ENCODE measurements around the gene LAMB1. TPM values are rescaled to one million over a fixed set of nuclear protein-coding genes. Genes with fewer than 3 reads are reported as not detected.
"Not testable (repeated sequence)": the region's sequence is repeated elsewhere in the genome, so short reads cannot be mapped to it uniquely, and the experiment has no call there.

Gene LAMB1
- total RNA-seq, 4 donors from 2014 or later = 22.5 to 101 (median 32.5) TPM

DNA sequence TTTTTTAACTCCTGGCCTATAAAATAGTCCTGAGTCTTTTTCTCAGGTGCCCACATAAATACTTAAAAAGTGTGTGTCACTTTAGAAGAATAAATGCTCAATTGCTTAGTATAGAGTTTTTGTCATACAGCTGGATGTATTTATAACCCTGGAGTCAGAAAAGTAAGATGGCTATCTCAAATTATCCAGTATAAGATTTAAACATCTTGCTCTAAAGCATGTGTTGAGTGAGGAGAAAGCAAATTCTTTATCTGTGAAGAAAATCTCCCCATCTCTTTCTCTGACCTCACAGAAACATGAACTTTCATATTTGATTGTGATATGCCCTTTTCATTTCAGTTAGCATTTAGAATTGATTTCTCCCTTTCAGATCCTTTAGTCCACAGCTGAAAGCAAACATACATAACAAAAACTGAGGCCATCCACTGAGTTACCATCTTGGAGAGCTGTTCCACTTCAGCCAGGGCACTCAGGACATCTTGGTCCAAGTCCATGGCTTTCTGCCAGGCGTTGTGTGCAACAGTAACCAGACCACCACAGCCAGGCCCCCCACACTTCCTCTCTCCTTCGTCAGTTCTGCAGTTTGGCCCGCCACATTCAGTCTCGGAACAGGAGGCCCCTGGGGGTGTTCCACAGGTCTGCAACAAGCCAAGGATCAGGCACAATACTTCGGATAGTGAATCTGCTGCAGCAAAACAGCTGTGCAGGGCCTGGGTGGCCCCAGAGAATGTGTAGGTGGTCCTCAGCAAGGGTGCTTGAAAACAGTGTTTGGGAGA, 71.0 kb downstream of the LAMB1 start:
- Histone ChIP-seq H3K27ac (peak overlapping the region in 1 of 4 donors; percentile 7), H3K27me3 (no peaks in the 10 kb centered on the region), H3K4me3 (no peak overlapping the region), H3K9me3 (no peaks in the 10 kb centered on the region), H3K4me1 (peaks cover 2 to 30% (median 2%) of the 10 kb centered on the region in 3 donors), H3K36me3 (peaks cover 8 to 89% (median 11%) of the 10 kb centered on the region in 3 donors)
- 63 to 77% methylated on average over 3 to 4 of the region's 5 CpGs for WGBS, 2 donors
- intact Hi-C loops (cut with DNase I) = no loop called here
- no peak for DNase-seq
- TF ChIP-seq POLR2A (IDR thresholded peaks at IDR 0.05) (no peak), CTCF (IDR thresholded peaks at IDR 0.05) (no peak)

GRCh38 chr7:107926481-107926880, 76.5 kb downstream of the LAMB1 start:
- no peak for TF ChIP-seq CTCF (IDR thresholded peaks at IDR 0.05)
- TF ChIP-seq POLR2A (IDR thresholded peaks at IDR 0.05) = no peak
- WGBS, 2 donors = 96 to 100% methylated on average over 1 of the region's 1 CpG
- DNase-seq = no peak
- peaks cover 4 to 100% (median 17%) of the 10 kb centered on the region in 3 donors for H3K36me3 ChIP-seq
- H3K27me3 ChIP-seq = no peaks in the 10 kb centered on the region
- H3K27ac ChIP-seq = no peak overlapping the region
- H3K4me1 ChIP-seq = peaks cover 0 to 3% (median 0%) of the 10 kb centered on the region in 3 donors
- no peaks in the 10 kb centered on the region for H3K9me3 ChIP-seq
- intact Hi-C loops (cut with DNase I) = no loop called here
- H3K4me3 ChIP-seq = no peak overlapping the region

GRCh38 chr7:107924841-107925504, 78.0 kb downstream of the LAMB1 start:
- no peak for TF ChIP-seq CTCF (IDR thresholded peaks at IDR 0.05)
- Histone ChIP-seq H3K9me3 (no peaks in the 10 kb centered on the region), H3K36me3 (peaks cover 4 to 100% (median 17%) of the 10 kb centered on the region in 3 donors), H3K4me3 (no peak overlapping the region), H3K4me1 (peaks cover 0 to 12% (median 3%) of the 10 kb centered on the region in 3 donors), H3K27me3 (no peaks in the 10 kb centered on the region), H3K27ac (no peak overlapping the region)
- DNase-seq = no peak
- intact Hi-C loops (cut with DNase I) = no loop called here
- 46 to 73% methylated on average over 5 of the region's 5 CpGs for WGBS, 2 donors

DNA sequence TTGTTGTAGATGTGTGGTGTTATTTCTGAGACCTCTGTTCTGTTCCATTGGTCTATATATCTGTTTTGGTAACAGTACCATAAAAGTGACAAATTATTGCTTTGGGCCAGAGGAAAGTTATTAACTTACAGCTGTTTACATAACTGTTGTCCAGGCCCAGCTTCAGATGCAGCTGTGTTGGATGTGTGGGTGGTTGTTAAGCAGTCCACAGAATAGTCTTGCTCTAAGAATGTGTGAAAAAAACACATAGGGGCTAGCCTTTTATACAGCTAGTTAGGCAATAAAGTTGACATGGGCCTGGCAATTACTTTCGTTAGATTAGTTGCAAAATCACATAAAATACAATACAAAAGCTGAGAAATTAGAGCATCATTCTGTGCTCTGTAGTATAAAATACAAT, 80.1 kb downstream of the LAMB1 start:
- WGBS, 2 donors = 56 to 57% methylated on average over 1 of the region's 1 CpG
- H3K27me3 ChIP-seq = no peaks in the 10 kb centered on the region
- intact Hi-C loops (cut with DNase I) = no loop called here
- H3K27ac ChIP-seq = peak overlapping the region in 1 of 4 donors; percentile 38
- no peaks in the 10 kb centered on the region for H3K9me3 ChIP-seq
- peaks cover 0 to 100% (median 19%) of the 10 kb centered on the region in 3 donors for H3K36me3 ChIP-seq
- no peak for TF ChIP-seq CTCF (IDR thresholded peaks at IDR 0.05)
- peaks cover 0 to 13% (median 3%) of the 10 kb centered on the region in 3 donors for H3K4me1 ChIP-seq
- no peak for DNase-seq
- H3K4me3 ChIP-seq = no peak overlapping the region

DNA sequence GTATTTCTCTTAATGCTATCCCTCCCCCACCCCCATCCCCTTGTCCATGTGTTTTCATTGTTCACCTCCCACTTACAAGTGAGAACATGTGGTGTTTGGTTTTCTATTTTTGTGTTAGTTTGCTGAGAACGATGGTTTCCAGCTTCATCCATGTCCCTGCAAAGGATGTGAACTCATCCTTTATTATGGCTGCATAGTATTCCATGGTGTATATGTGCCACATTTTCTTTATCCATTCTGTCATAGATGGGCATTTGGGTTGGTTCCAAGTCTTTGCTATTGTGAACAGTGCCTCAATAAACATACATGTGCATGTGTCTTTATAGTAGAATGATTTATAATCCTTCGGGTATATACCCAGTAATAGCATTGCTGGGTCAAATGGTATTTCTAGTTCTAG, 81.1 kb downstream of the LAMB1 start:
- DNase-seq; intact Hi-C loops (cut with DNase I); H3K9me3 ChIP-seq; H3K27ac ChIP-seq; H3K4me3 ChIP-seq; H3K27me3 ChIP-seq: not testable (repeated sequence)
- H3K36me3 ChIP-seq = peaks cover 0 to 100% (median 28%) of the 10 kb centered on the region in 3 donors
- H3K4me1 ChIP-seq = peaks cover 0 to 13% (median 3%) of the 10 kb centered on the region in 3 donors
- 46 to 96% methylated on average over 2 of the region's 2 CpGs for WGBS, 2 donors

All from esophagus squamous epithelium (tissue), 5 donors.